NCI-H69 (cell line): ENCODE results near the gene SIGLEC9.
"Not testable (repeated sequence)": the region's sequence is repeated elsewhere in the genome, so short reads cannot be mapped to it uniquely, and the experiment has no call there.

Experiments used
- DNase-seq: peaks from one replicate; lab custom pipeline; 2025; lab: John Stamatoyannopoulos, UW

Gene SIGLEC9

GRCh38 chr19:51123802-51124201, 904 bp upstream of the SIGLEC9 start:
- no peak for DNase-seq

- DNase-seq = no peak
These were observed 490 bp upstream of the SIGLEC9 start for GRCh38 chr19:51124216-51124615.

GRCh38 chr19:51125421-51126075, 842 bp downstream of the SIGLEC9 start:
- DNase-seq = no peak

- DNase-seq = no peak
These were observed 2.3 kb downstream of the SIGLEC9 start for GRCh38 chr19:51127032-51127431.

GRCh38 chr19:51127755-51128154, 3.0 kb downstream of the SIGLEC9 start:
- DNase-seq = peak; percentile 13

- DNase-seq = no peak
These were observed 3.5 kb downstream of the SIGLEC9 start for GRCh38 chr19:51128227-51128626.

GRCh38 chr19:51129716-51130115, 5.0 kb downstream of the SIGLEC9 start:
- DNase-seq = no peak

GRCh38 chr19:51131780-51132680, 7.3 kb downstream of the SIGLEC9 start:
- DNase-seq = no peak

- peak; percentile 32 for DNase-seq
These were observed 10.3 kb downstream of the SIGLEC9 start for GRCh38 chr19:51135004-51135403.

GRCh38 chr19:51135986-51136762, 11.5 kb downstream of the SIGLEC9 start:
- DNase-seq = no peak

- no peak for DNase-seq
These were observed 12.3 kb downstream of the SIGLEC9 start for GRCh38 chr19:51136851-51137551.

GRCh38 chr19:51137792-51138425, 13.2 kb downstream of the SIGLEC9 start:
- DNase-seq = no peak

- no peak for DNase-seq
These were observed 13.9 kb downstream of the SIGLEC9 start for GRCh38 chr19:51138549-51138979.

GRCh38 chr19:51139299-51140014, 14.8 kb downstream of the SIGLEC9 start:
- no peak for DNase-seq

- DNase-seq = no peak
These were observed 15.7 kb downstream of the SIGLEC9 start for GRCh38 chr19:51140441-51140840.

GRCh38 chr19:51141181-51141580, 16.5 kb downstream of the SIGLEC9 start:
- DNase-seq = no peak

- DNase-seq = no peak
These were observed 17.4 kb downstream of the SIGLEC9 start, which contains the start of gene SIGLEC7 for GRCh38 chr19:51142119-51142518. SIGLEC7 (plus strand) TSS chr19:51142301; CDS start chr19:51142370, 69 bp downstream.

GRCh38 chr19:51142809-51143475, 18.2 kb downstream of the SIGLEC9 start:
- DNase-seq = not testable (repeated sequence)

GRCh38 chr19:51143486-51143885, 18.8 kb downstream of the SIGLEC9 start:
- no peak for DNase-seq

GRCh38 chr19:51144482-51145045, 19.9 kb downstream of the SIGLEC9 start:
- no peak for DNase-seq
